Spleen (tissue), 11 donors: ENCODE measurements around the gene RASA3. TPM values are rescaled to one million over a fixed set of nuclear protein-coding genes. Genes with fewer than 3 reads are reported as not detected.
A peak's percentile ranks its signal among the peaks of the same experiment; 100 is the strongest.
"Not testable (repeated sequence)": the region's sequence is repeated elsewhere in the genome, so short reads cannot be mapped to it uniquely, and the experiment has no call there.

ENCODE experiments used
- DNase-seq: peaks from one replicate; pipeline ENCODE4 v3.0.0-alpha.2; 2020
- H3K27ac ChIP-seq, 8 donors: fragments of 200-600 bp; sonication (generic) in 7 of 8; 1 replicate in 4 of 8; 2 replicates in 4 of 8; pipeline versions ENCODE4 v1.5.0 to v1.8.0; 2016 to 2021; ENCODE audit warnings: inconsistent platforms in 4 of 8, mild to moderate bottlenecking in 4 of 8, moderate library complexity in 1 of 8
- H3K27me3 ChIP-seq, 7 donors: fragments of 200-600 bp; sonication (generic) in 6 of 7; replicated peaks in 1 of 7; 1 replicate in 4 of 7; 2 replicates in 3 of 7; pipeline versions ENCODE4 v1.5.0 to v1.8.0; 2016 to 2021; ENCODE audit warnings: inconsistent platforms in 3 of 7, mild to moderate bottlenecking in 1 of 7
- H3K36me3 ChIP-seq, 6 donors: fragments of 200-600 bp; sonication (generic) in 5 of 6; 1 replicate in 4 of 6; 2 replicates in 2 of 6; pipeline versions ENCODE4 v1.5.0 to v1.8.0; 2016 to 2021; ENCODE audit warnings: inconsistent platforms in 2 of 6
- H3K4me1 ChIP-seq, 6 donors: fragments of 200-600 bp; sonication (generic) in 5 of 6; 1 replicate in 3 of 6; 2 replicates in 3 of 6; pipeline versions ENCODE4 v1.5.0 to v1.8.0; 2016 to 2021; ENCODE audit warnings: inconsistent platforms in 3 of 6
- H3K4me3 ChIP-seq, 8 donors: fragments of 200-600 bp; sonication (generic) in 7 of 8; 1 replicate in 4 of 8; 2 replicates in 4 of 8; pipeline versions ENCODE4 v1.5.0 to v1.8.0; 2016 to 2021; ENCODE audit warnings: inconsistent platforms in 4 of 8, mild to moderate bottlenecking in 4 of 8, moderate library complexity in 2 of 8
- H3K9me3 ChIP-seq, 8 donors: fragments of 200-600 bp; sonication (generic) in 7 of 8; 1 replicate in 4 of 8; 2 replicates in 4 of 8; pipeline versions ENCODE4 v1.5.0 to v1.8.0; 2016 to 2021; ENCODE audit warnings: inconsistent platforms in 4 of 8
- POLR2A ChIP-seq, 3 donors: fragments of 450-650 bp; IDR thresholded peaks; one replicate each; pipeline ENCODE4 v1.5.1; 2017; ENCODE audit warnings: antibody characterized with exemption in 3 of 3, mild to moderate bottlenecking in 1 of 3
- POLR2AphosphoS5 ChIP-seq, 3 donors: sonication (generic); formaldehyde crosslinking; IDR thresholded peaks; one replicate each; pipeline ENCODE4 v1.5.1; 2017; ENCODE audit warnings: antibody characterized with exemption in 3 of 3
- WGBS, 5 donors: extraction: QIAGEN DNeasy Blood & Tissue Kit in 3 of 5; methylation state at CpG; one replicate each; pipeline versions ENCODE4 v1.1.5 to v1.1.7; 2013 to 2018; 5-methylcytosine and 5-hydroxymethylcytosine counted together
- intact Hi-C: fragments of 100-400 bp; cut with DNase I; formaldehyde crosslinking; loops from one replicate; pipeline ENCODE4 v1.15.0; 2023; ENCODE audit warnings: low total_unique reads
- polyA plus RNA-seq, 3 donors: library from polyadenylated mRNA; stranded (reverse); fragments of 200-250 nt; gene quantifications; one replicate each; pipeline ENCODE4 v1.2.1, GENCODE V29; 2013
- total RNA-seq, 7 donors: library from RNA; depleted of rRNA in 3 of 7; stranded (reverse); fragments of >200 nt in 3 of 7; fragmentation: NEBNext Ultra II Directional in 4 of 7; extraction: Animal tissue kit (Norgen Biotek cat#: 25700) in 4 of 7; gene quantifications; one replicate each; pipeline versions ENCODE4 v1.1.0 to v1.2.1, GENCODE V29; 2016 to 2021
- TF ChIP-seq, protein P1 (sequence below), 11 experiments: fragments of 200-600 bp in 7 of 11; fragments of 450-650 bp in 4 of 11; sonication (generic) in 4 of 11; IDR thresholded peaks in 8 of 11; conservative IDR thresholded peaks in 3 of 11; 1 replicate in 7 of 11; 2 replicates in 4 of 11; pipeline versions ENCODE4 v1.4.0 to v1.8.0; 2016 to 2021; ENCODE audit warnings: antibody characterized with exemption in 11 of 11, inconsistent platforms in 4 of 11, mild to moderate bottlenecking in 1 of 11
- donor health status: healthy with polysubstance abuse.
- donor health status: DM: no; HTN: no; CAD: no; lungs with moderate emphysema.
- donor health status: DM: no; HTN: no; CAD: no.
- donor health status: Bipolar disorder and iron deficiency.
- donor health status: healthy.
- donor health status: DM: no; HTN: no; CAD: no.
- donor health status: DM: yes; HTN: yes; CAD: no.

The RASA3 gene
- total and polyA plus RNA-seq, 10 donors = 11.7 to 52.8 (median 47.7) TPM

DNA sequence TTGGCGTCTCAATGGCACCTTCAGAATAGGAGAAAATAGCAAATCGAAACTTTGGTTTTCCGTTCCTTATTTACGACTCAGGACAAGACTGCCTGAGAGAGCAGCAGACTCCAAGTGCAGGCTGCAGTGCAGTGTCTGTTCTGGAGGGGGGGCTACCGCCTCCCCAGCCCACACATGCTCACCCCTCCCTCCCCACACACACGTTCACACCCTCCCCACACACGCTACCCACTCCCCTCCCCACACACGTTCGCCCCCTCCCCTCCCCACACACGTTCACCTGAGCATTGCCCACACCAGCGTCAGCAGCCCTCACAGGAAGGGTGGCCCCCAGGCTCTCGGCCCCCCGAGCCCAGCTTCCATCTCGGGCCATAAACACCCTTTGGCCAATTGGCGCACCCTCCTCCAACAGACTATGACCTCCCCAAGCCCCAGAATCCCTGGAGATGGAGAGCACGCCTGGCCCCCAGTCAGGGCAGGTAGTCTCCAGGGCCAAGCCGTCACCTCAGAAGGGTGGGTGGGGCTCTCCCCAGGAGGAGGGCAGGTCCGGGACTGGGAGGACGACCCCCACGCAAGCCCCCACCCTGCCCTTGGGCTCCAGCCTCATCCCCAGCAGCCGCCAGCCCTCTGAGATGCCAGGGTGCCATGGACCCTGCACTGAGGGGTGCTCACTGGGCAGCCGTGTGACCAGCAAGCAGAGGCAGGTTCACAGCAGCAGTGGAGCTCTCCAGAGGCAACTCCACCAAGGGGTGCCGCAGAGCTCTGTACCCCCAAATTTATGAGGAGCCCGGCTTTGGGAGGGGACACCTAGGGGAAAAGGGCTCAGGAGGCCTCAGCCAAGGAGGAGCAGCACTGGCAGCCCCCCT is 27.5 kb downstream of the RASA3 start:
- DNase-seq = peak; percentile 68
- peak overlapping the region in 4 of 8 donors; percentile 13 to 58 (median 47) for H3K27ac ChIP-seq
- no peak overlapping the region for H3K4me3 ChIP-seq
- peaks cover 15 to 88% (median 71%) of the 10 kb centered on the region in 6 donors for H3K4me1 ChIP-seq
- H3K27me3 ChIP-seq = no peaks in the 10 kb centered on the region
- WGBS, 5 donors = 77 to 89% (median 85%) methylated on average over 15 to 24 of the region's 24 CpGs
- no peaks in the 10 kb centered on the region for H3K9me3 ChIP-seq
- intact Hi-C loops = no loop called here
- no peak for TF ChIP-seq POLR2AphosphoS5 (IDR thresholded peaks at IDR 0.05)
- peaks cover 0 to 26% (median 0%) of the 10 kb centered on the region in 6 donors for H3K36me3 ChIP-seq

DNA sequence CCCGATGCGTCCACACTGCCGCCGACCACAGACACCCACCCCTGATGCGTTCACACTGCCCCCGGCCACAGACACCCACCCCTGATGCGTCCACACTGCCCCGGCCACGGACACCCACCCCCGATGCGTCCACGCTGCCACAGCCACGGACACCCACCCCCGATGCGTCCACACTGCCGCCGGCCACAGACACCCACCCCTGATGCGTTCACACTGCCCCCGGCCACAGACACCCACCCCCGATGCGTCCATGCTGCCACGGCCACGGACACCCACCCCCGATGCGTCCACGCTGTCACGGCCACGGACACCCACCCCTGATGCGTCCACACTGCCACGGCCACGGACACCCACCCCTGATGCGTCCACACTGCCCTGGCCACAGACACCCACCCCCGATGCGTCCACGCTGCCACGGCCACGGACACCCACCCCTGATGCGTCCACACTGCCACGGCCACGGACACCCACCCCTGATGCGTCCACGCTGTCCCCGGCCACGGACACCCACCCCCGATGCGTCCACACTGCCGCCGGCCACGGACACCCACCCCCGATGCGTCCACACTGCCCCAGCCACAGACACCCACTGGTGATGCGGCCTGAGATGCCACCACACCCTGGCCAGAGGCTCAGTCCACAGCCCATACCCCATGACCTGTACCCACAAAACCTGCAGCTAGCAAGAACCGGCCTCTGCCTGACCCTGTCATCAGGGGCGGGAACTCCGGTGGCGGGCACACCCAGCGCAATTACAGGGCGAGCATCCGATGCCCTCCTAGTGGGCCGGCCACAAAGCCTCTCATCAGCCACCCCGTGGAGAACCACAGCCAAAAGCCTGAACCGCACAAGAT is 28.4 kb downstream of the RASA3 start:
- no peak for TF ChIP-seq POLR2A (IDR thresholded peaks at IDR 0.05)
- TF ChIP-seq POLR2AphosphoS5 (IDR thresholded peaks at IDR 0.05) = no peak
- TF ChIP-seq, protein P1, sequence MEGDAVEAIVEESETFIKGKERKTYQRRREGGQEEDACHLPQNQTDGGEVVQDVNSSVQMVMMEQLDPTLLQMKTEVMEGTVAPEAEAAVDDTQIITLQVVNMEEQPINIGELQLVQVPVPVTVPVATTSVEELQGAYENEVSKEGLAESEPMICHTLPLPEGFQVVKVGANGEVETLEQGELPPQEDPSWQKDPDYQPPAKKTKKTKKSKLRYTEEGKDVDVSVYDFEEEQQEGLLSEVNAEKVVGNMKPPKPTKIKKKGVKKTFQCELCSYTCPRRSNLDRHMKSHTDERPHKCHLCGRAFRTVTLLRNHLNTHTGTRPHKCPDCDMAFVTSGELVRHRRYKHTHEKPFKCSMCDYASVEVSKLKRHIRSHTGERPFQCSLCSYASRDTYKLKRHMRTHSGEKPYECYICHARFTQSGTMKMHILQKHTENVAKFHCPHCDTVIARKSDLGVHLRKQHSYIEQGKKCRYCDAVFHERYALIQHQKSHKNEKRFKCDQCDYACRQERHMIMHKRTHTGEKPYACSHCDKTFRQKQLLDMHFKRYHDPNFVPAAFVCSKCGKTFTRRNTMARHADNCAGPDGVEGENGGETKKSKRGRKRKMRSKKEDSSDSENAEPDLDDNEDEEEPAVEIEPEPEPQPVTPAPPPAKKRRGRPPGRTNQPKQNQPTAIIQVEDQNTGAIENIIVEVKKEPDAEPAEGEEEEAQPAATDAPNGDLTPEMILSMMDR (IDR thresholded peaks at IDR 0.05 in 8 of 11, conservative IDR thresholded peaks at IDR 0.05 in 3 of 11) = no peak
- intact Hi-C loops = no loop called here
- peaks cover 7 to 84% (median 65%) of the 10 kb centered on the region in 6 donors for H3K4me1 ChIP-seq
- H3K27ac ChIP-seq = peak overlapping the region in 1 of 8 donors; percentile 58
- H3K9me3 ChIP-seq = no peaks in the 10 kb centered on the region
- peak; percentile 75 for DNase-seq
- H3K36me3 ChIP-seq = peaks cover 0 to 26% (median 0%) of the 10 kb centered on the region in 6 donors
- H3K4me3 ChIP-seq = no peak overlapping the region
- no peaks in the 10 kb centered on the region for H3K27me3 ChIP-seq
- WGBS, 5 donors = 85 to 95% (median 91%) methylated on average over 11 to 60 of the region's 62 CpGs

DNA sequence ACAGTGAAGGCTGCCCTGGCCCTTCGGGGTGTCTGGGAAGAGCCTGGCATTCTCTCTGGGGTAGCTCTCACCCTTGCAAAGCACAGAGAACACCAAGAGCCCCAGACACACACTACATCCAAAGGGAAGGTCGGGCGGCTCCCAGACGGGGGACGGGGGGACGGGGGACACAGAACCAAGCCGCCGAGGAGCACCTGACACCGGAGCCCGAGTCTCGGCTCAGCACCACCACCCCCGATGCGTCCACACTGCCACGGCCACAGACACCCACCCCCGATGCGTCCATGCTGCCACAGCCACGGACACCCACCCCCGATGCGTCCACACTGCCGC is 29.2 kb downstream of the RASA3 start:
- H3K36me3 ChIP-seq = peaks cover 0 to 19% (median 0%) of the 10 kb centered on the region in 6 donors
- intact Hi-C loops, H3K4me3 ChIP-seq, H3K9me3 ChIP-seq, H3K27me3 ChIP-seq: not testable (repeated sequence)
- H3K27ac ChIP-seq = peak overlapping the region in 1 of 8 donors; percentile 16
- DNase-seq = peak; percentile 50
- peaks cover 0 to 82% (median 63%) of the 10 kb centered on the region in 6 donors for H3K4me1 ChIP-seq
- 60 to 100% (median 96%) methylated on average over 1 to 16 of the region's 20 CpGs for WGBS, 5 donors

DNA sequence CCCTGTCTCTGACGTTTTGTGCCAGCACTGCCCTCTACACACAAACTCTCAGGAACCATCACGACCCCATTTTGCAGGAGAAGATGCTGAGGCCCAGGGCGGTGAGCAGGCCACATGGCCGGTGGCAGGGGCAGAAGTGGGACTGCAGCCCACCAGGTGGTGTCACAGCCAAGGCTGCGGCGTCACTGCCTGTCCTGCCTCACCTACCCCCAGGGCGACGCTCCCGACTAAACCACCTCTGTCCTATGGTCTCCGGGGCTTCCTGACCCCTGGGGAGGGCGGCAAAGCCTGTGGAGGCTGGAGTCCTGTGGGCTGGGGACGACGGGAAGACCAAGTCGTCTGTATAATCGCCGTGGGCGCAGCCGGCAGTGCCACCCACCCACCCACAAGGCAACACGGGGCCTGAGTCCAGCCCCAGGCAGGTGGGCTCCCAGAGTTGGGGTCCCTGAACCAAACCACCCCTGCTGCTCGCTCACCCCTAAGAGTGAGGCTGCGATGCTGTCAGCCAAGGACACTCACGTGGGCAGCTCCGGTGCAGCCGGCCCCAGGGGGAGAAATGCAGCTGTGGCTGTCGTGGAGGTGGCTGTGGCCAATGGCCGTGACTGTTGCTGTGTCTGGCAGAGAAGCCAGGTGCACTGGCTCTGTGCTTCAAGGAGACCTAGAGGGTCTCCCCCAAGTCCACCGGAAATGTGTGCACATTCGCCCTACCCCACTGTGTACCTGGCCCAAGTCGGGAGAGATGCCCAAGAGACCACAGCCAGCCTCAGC is 29.7 kb downstream of the RASA3 start:
- Histone ChIP-seq H3K4me3 (no peak overlapping the region), H3K27ac (peak overlapping the region in 1 of 8 donors; percentile 65), H3K27me3 (no peaks in the 10 kb centered on the region), H3K4me1 (peaks cover 0 to 82% (median 64%) of the 10 kb centered on the region in 6 donors), H3K36me3 (peaks cover 0 to 20% (median 0%) of the 10 kb centered on the region in 6 donors), H3K9me3 (no peaks in the 10 kb centered on the region)
- intact Hi-C loops = no loop called here
- WGBS, 5 donors = 91 to 93% (median 92%) methylated on average over 20 to 29 of the region's 29 CpGs
- peak; percentile 74 for DNase-seq
- TF ChIP-seq, protein P1 (IDR thresholded peaks at IDR 0.05 in 8 of 11, conservative IDR thresholded peaks at IDR 0.05 in 3 of 11) = no peak
- TF ChIP-seq POLR2AphosphoS5 (IDR thresholded peaks at IDR 0.05) = peak in 1 of 3 donors; percentile 31
